Neural crest cell (in vitro differentiated cells): ENCODE results near the gene MRRF. TPM values are rescaled to one million over a fixed set of nuclear protein-coding genes. Genes with fewer than 3 reads are reported as not detected.

Source experiments
- DNase-seq: peaks from one replicate; pipeline ENCODE4 v3.0.0; 2021; ENCODE audit warnings: low read depth, mixed read lengths, low spot score
- H3K27ac Mint-ChIP-seq: one replicate; pipeline ENCODE4 v1.8.0; 2021; ENCODE audit warnings: mild to moderate bottlenecking, mixed read lengths; ENCODE audit not compliant: unreplicated experiment
- H3K27me3 Mint-ChIP-seq: 2 replicates; pipeline ENCODE4 v1.8.0; 2021; ENCODE audit warnings: low read depth, mild to moderate bottlenecking, mixed read lengths
- H3K36me3 Mint-ChIP-seq: 2 replicates; pipeline ENCODE4 v1.8.0; 2021; ENCODE audit warnings: low read depth, mild to moderate bottlenecking, mixed read lengths
- H3K4me1 Mint-ChIP-seq: 2 replicates; pipeline ENCODE4 v1.8.0; 2021; ENCODE audit warnings: mixed read lengths
- H3K4me3 Mint-ChIP-seq: one replicate; pipeline ENCODE4 v1.8.0; 2021; ENCODE audit warnings: mild to moderate bottlenecking, mixed read lengths
- H3K9me3 Mint-ChIP-seq: 2 replicates; pipeline ENCODE4 v1.8.0; 2021; ENCODE audit warnings: mixed read lengths
- CTCF ChIP-seq: fragments of 200-600 bp; sonication (generic); conservative IDR thresholded peaks from 2 replicates; pipeline ENCODE4 v1.5.0; 2021; ENCODE audit warnings: antibody characterized with exemption, mild to moderate bottlenecking
- total RNA-seq: library from RNA; stranded (reverse); gene quantifications from 2 replicates; pipeline ENCODE4 v1.2.1, GENCODE V29; 2021

Gene MRRF
- total RNA-seq, 1 donor from 2014 or later, result 40.1 TPM

GRCh38 chr9:122374885-122375420, 110.3 kb downstream of the MRRF start:
- H3K9me3 Mint-ChIP-seq, result no peaks in the 10 kb centered on the region
- DNase-seq, result no peak
- peaks cover 35% of the 10 kb centered on the region for H3K27me3 Mint-ChIP-seq
- peaks cover 17% of the 10 kb centered on the region for H3K4me1 Mint-ChIP-seq
- no peak overlapping the region for H3K4me3 Mint-ChIP-seq
- no peak overlapping the region for H3K27ac Mint-ChIP-seq
- H3K36me3 Mint-ChIP-seq, result no peaks in the 10 kb centered on the region
- TF ChIP-seq CTCF, result no peak

DNA sequence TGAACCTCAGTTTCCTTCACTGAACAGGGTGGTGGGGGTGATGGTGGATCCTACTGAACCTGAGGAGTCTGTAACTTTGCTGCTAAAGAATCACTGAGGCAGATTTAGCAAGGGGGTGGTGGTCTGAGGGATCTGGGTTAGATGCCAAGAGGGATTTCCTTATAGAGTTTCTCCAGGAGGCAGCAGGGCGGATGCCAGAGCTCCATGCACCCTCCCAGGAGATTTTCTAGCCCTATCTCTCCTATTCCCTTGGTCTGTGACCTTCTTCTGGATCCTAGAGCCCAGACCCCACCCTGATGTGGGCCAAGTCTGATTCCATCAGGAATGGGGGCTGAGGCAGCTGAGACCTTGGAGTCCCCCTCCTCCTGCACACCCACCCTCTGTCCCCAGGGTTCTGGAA, 112.1 kb downstream of the MRRF start:
- Mint-ChIP-seq H3K9me3 (no peaks in the 10 kb centered on the region), H3K36me3 (no peaks in the 10 kb centered on the region), H3K27me3 (peaks cover 17% of the 10 kb centered on the region), H3K4me1 (peaks cover 17% of the 10 kb centered on the region), H3K27ac (no peak overlapping the region), H3K4me3 (no peak overlapping the region)
- TF ChIP-seq CTCF, result no peak
- no peak for DNase-seq

- TF ChIP-seq CTCF, result no peak
- peaks cover 17% of the 10 kb centered on the region for H3K4me1 Mint-ChIP-seq
- H3K4me3 Mint-ChIP-seq, result no peak overlapping the region
- H3K36me3 Mint-ChIP-seq, result no peaks in the 10 kb centered on the region
- DNase-seq, result no peak
- no peaks in the 10 kb centered on the region for H3K9me3 Mint-ChIP-seq
- peak overlapping the region; percentile 78 for H3K27ac Mint-ChIP-seq
- peaks cover 10% of the 10 kb centered on the region for H3K27me3 Mint-ChIP-seq
Observed at GRCh38 chr9:122377241-122378164, 112.8 kb downstream of the MRRF start.

GRCh38 chr9:122378236-122378635, 113.6 kb downstream of the MRRF start:
- no peak overlapping the region for H3K27ac Mint-ChIP-seq
- TF ChIP-seq CTCF, result no peak
- H3K36me3 Mint-ChIP-seq, result no peaks in the 10 kb centered on the region
- H3K4me1 Mint-ChIP-seq, result peaks cover 17% of the 10 kb centered on the region
- H3K27me3 Mint-ChIP-seq, result peaks cover 2% of the 10 kb centered on the region
- H3K9me3 Mint-ChIP-seq, result no peaks in the 10 kb centered on the region
- no peak overlapping the region for H3K4me3 Mint-ChIP-seq
- DNase-seq, result no peak

DNA sequence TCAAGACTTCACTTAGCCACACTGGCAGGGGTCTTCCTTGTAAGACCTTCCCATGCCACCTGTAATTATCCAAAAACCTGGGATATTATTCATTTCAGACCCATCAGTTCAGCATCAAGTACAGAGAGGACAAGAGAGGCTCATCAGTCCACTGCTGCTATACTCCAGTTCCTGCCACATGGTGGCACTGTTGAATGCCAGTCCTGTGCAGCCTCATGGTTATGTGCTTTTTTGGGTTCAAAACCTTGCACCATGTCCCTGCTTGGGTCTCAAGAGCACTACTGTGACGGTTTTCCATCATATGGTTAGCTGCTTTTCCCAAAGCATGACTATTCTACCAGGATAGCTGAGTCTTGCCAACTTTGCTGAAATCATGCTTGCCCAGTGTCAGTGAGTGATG, 114.7 kb downstream of the MRRF start:
- Mint-ChIP-seq H3K27ac (no peak overlapping the region), H3K36me3 (no peaks in the 10 kb centered on the region), H3K27me3 (no peaks in the 10 kb centered on the region), H3K4me3 (no peak overlapping the region), H3K4me1 (peaks cover 17% of the 10 kb centered on the region), H3K9me3 (no peaks in the 10 kb centered on the region)
- peak; percentile 46 for TF ChIP-seq CTCF
- DNase-seq, result no peak
